Lower lobe of right lung (tissue), 2 donors: ENCODE results near the gene RBMS1. TPM values are rescaled to one million over a fixed set of nuclear protein-coding genes. Genes with fewer than 3 reads are reported as not detected.
A peak's percentile ranks its signal among the peaks of the same experiment; 100 is the strongest.

Experiments used
- ATAC-seq, 2 donors: fragments of 200-7000 bp; cut with Tn5 transposase; one replicate each; pipeline ENCODE4 v1.9.1; 2020 to 2022; ENCODE audit warnings: mild to moderate bottlenecking in 2 of 2, moderate library complexity in 2 of 2
- DNase-seq: peaks from one replicate; pipeline ENCODE4 v3.0.0-alpha.2; 2020
- H3K27ac ChIP-seq: fragments of 200-600 bp; one replicate; pipeline ENCODE4 v1.8.0; 2022
- H3K27me3 ChIP-seq: fragments of 200-600 bp; one replicate; pipeline ENCODE4 v1.8.0; 2022; ENCODE audit warnings: low read depth
- H3K36me3 ChIP-seq: fragments of 200-600 bp; one replicate; pipeline ENCODE4 v1.8.0; 2022; ENCODE audit warnings: mild to moderate bottlenecking
- H3K4me1 ChIP-seq: fragments of 200-600 bp; one replicate; pipeline ENCODE4 v1.8.0; 2022
- H3K4me3 ChIP-seq: fragments of 200-600 bp; one replicate; pipeline ENCODE4 v1.8.0; 2022; ENCODE audit warnings: mild to moderate bottlenecking
- H3K9me3 ChIP-seq: fragments of 200-600 bp; one replicate; pipeline ENCODE4 v1.8.0; 2022
- intact Hi-C: fragments of 100-400 bp; cut with DNase I; formaldehyde crosslinking; loops from one replicate; pipeline ENCODE4 v1.11.0; 2022
- total RNA-seq: library from RNA; stranded (reverse); fragmentation: NEBNext Ultra II Directional; extraction: Animal tissue kit (Norgen Biotek cat#: 25700); gene quantifications from one replicate; pipeline ENCODE4 v1.2.1, GENCODE V29; 2021
- TF ChIP-seq, protein P1 (sequence below): fragments of 200-600 bp; IDR thresholded peaks from one replicate; pipeline ENCODE4 v1.8.0; 2022; ENCODE audit warnings: antibody characterized with exemption, mild to moderate bottlenecking
- donor health status: DM: no; HTN: yes; CAD: no; lungs with severe emphysema.

RBMS1 gene
- total RNA-seq, 1 donor from 2014 or later: 95.3 TPM

DNA sequence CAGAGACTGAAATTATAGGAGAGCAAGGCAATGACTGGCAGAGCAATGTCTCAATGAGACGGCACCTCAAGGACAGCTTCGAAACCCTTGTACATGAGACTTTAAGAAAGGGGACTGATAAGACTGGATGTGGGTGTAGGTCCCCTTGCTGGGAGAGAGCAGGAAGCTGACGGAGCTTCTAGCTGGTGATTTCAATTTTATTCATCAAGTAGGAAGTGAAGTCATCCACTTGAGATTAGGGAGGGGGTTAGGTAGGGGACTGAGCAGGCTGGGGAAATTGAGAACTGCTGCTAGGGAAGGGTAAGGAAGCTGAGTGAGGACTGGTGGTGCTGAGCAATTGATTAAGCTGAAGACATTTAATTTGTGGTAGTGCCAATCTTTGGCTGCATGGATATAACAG lies 194.1 kb downstream of the RBMS1 start:
- intact Hi-C loops: no loop called here
- Histone ChIP-seq H3K4me1 (peaks cover 26% of the 10 kb centered on the region), H3K36me3 (peaks cover 68% of the 10 kb centered on the region), H3K4me3 (no peak overlapping the region), H3K9me3 (no peaks in the 10 kb centered on the region), H3K27ac (no peak overlapping the region), H3K27me3 (no peaks in the 10 kb centered on the region)
- no peak for DNase-seq
- peak in 1 of 2 donors; percentile 39 for ATAC-seq
- TF ChIP-seq, protein P1, sequence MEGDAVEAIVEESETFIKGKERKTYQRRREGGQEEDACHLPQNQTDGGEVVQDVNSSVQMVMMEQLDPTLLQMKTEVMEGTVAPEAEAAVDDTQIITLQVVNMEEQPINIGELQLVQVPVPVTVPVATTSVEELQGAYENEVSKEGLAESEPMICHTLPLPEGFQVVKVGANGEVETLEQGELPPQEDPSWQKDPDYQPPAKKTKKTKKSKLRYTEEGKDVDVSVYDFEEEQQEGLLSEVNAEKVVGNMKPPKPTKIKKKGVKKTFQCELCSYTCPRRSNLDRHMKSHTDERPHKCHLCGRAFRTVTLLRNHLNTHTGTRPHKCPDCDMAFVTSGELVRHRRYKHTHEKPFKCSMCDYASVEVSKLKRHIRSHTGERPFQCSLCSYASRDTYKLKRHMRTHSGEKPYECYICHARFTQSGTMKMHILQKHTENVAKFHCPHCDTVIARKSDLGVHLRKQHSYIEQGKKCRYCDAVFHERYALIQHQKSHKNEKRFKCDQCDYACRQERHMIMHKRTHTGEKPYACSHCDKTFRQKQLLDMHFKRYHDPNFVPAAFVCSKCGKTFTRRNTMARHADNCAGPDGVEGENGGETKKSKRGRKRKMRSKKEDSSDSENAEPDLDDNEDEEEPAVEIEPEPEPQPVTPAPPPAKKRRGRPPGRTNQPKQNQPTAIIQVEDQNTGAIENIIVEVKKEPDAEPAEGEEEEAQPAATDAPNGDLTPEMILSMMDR: no peak

DNA sequence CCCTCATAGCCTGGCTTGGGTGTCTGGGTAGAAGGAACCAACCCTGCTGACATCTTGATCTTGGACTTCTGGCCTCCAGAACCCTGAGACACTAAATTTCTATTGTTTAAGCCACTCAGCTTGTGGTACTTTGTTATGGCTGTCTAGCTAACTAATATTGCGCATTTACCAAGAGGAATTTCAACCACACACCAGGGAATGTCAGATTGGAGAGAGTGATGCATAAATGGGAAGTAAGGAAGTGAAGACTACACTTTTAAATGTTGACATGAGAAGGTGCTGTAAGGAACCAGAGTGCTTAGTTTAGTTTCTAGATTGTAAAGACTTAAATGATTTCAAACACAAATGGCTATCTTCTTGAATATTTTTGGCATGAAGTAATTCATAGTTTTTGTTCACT lies 194.6 kb downstream of the RBMS1 start:
- no peaks in the 10 kb centered on the region for H3K9me3 ChIP-seq
- intact Hi-C loops: no loop called here
- H3K4me3 ChIP-seq: no peak overlapping the region
- H3K4me1 ChIP-seq: peaks cover 26% of the 10 kb centered on the region
- no peak overlapping the region for H3K27ac ChIP-seq
- no peaks in the 10 kb centered on the region for H3K27me3 ChIP-seq
- TF ChIP-seq, protein P1: no peak
- no peak for ATAC-seq
- DNase-seq: no peak
- H3K36me3 ChIP-seq: peaks cover 68% of the 10 kb centered on the region

DNA sequence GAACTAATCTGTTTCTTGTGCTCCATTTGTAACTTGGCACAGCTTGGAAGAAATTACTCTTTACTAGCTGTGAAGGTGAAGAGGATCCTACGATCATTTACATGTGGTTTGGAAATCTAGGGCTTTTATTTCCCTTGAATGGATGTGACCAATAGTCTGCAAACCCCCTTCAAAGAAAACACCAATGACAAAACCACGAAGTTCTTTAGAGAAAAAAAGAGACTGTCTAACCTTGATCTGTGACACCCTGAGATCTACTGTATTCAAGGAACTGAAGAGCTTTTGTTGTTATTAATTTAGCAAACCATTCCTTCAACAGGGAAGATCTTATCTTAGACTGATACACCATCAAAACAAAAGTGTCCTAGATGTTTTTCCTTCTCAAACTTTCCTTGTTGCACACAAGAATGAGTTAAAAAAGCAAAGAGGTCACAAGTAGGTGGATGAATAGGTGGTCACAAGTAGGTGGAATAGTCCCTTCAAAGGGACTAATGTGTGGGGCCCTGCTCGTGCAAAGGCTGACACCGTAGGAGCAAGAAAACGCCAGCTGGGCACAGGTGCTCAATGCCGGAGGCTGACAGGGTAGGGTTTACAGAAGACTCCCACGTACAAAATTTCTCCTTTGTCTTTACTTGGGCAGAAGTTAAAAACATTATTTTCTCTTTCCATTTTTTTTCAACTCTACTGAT lies 197.9 kb downstream of the RBMS1 start:
- intact Hi-C loops: no loop called here
- Histone ChIP-seq H3K27me3 (no peaks in the 10 kb centered on the region), H3K36me3 (peaks cover 55% of the 10 kb centered on the region), H3K27ac (no peak overlapping the region), H3K9me3 (no peaks in the 10 kb centered on the region), H3K4me1 (peaks cover 41% of the 10 kb centered on the region), H3K4me3 (no peak overlapping the region)
- DNase-seq: no peak
- TF ChIP-seq, protein P1: no peak
- no peak for ATAC-seq

DNA sequence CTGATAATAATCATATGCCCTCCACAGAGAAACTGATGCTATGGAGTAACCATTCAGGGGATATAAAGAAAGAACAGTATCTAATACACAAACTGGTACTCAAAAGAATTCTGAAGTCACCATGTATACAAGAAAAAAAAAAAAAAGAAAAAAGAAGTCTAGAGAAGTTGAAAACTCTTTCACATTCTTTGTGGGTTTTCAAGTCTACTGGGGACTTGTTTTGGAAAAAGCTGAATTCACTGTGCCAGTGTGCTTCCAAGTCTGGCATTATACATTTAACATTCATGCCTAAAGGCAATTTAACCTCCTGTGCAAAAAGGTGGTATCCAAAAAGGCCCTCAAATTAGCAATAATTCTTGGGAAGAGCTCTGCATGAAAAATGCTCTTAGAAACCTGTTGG lies 198.7 kb downstream of the RBMS1 start:
- no peak for DNase-seq
- Histone ChIP-seq H3K36me3 (peaks cover 47% of the 10 kb centered on the region), H3K9me3 (no peaks in the 10 kb centered on the region), H3K4me3 (no peak overlapping the region), H3K27ac (no peak overlapping the region), H3K27me3 (no peaks in the 10 kb centered on the region), H3K4me1 (peaks cover 44% of the 10 kb centered on the region)
- TF ChIP-seq, protein P1: no peak
- ATAC-seq: no peak
- intact Hi-C loops: no loop called here

DNA sequence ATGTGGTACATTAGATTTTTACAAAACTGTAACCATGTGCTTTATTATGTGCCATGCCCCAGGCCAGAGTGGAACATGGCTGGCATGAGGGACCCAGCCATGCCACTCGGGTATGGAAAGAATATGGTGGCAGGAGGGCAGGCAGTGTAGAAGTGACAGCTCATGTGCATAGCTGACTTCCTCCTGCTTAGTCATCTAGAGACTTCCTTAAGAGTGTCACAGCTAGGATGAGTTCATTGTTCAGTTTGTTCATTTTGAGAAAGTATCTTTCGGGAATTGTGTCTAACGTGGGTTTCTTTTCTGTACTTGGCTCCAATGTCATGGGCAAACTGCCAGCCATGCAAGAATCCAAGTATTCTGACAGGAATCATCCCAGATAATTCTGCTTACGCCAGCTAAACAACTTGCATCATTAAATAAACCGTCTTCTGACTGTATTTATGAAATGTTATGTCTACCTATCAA lies 199.2 kb downstream of the RBMS1 start:
- peak overlapping the region; percentile 59 for H3K27ac ChIP-seq
- no peaks in the 10 kb centered on the region for H3K9me3 ChIP-seq
- TF ChIP-seq, protein P1: no peak
- no peaks in the 10 kb centered on the region for H3K27me3 ChIP-seq
- no peak overlapping the region for H3K4me3 ChIP-seq
- DNase-seq (no peak), ATAC-seq (peak; percentile 69 to 78)
- peaks cover 42% of the 10 kb centered on the region for H3K36me3 ChIP-seq
- intact Hi-C loops: no loop called here
- peaks cover 49% of the 10 kb centered on the region for H3K4me1 ChIP-seq
